C4-2B (cell line): ENCODE results near the gene SLC39A11.

Source experiments
- H3K27ac ChIP-seq: fragments of 450-650 bp; 2 replicates; pipeline ENCODE4 v1.5.1; 2017
- CTCF ChIP-seq: fragments of 450-650 bp; conservative IDR thresholded peaks from 2 replicates; pipeline ENCODE4 v1.5.1; 2017; ENCODE audit warnings: mild to moderate bottlenecking
- ZFX ChIP-seq: fragments of 450-650 bp; IDR thresholded peaks from 2 replicates; pipeline ENCODE4 v1.6.1; 2017

SLC39A11 gene

GRCh38 chr17:73122953-73123605 lies 30.6 kb upstream of the SLC39A11 start:
- TF ChIP-seq CTCF (no peak), ZFX (no peak)

GRCh38 chr17:73121506-73121905 lies 29.0 kb upstream of the SLC39A11 start:
- no peak overlapping the region for H3K27ac ChIP-seq
- no peak for TF ChIP-seq CTCF

More at GRCh38 chr17:73122953-73123605, 30.6 kb upstream of the SLC39A11 start:
- no peak overlapping the region for H3K27ac ChIP-seq

- TF ChIP-seq ZFX (no peak), CTCF (no peak)
- no peak overlapping the region for H3K27ac ChIP-seq
Observed at GRCh38 chr17:73119631-73120030, 27.1 kb upstream of the SLC39A11 start.

- no peak overlapping the region for H3K27ac ChIP-seq
- TF ChIP-seq ZFX, result no peak
- TF ChIP-seq CTCF, result no peak
Observed at GRCh38 chr17:73118951-73119391, 26.5 kb upstream of the SLC39A11 start.

- H3K27ac ChIP-seq, result no peak overlapping the region
- TF ChIP-seq ZFX (no peak), CTCF (no peak)
Observed at GRCh38 chr17:73118139-73118538, 25.7 kb upstream of the SLC39A11 start.

- no peak for TF ChIP-seq CTCF
- no peak overlapping the region for H3K27ac ChIP-seq
Observed at GRCh38 chr17:73112246-73112645, 19.8 kb upstream of the SLC39A11 start.

- no peak overlapping the region for H3K27ac ChIP-seq
- no peak for TF ChIP-seq CTCF
- TF ChIP-seq ZFX, result no peak
Observed at GRCh38 chr17:73111386-73111785, 18.9 kb upstream of the SLC39A11 start.
